H54 (cell line): Measurements from ENCODE around the gene RPS6KA5.

Experiments
- DNase-seq: peaks from one replicate; pipeline ENCODE4 v3.0.0; 2011; ENCODE audit warnings: low spot score, mixed read lengths; ENCODE audit not compliant: insufficient read length
- FAIRE-seq: peaks from 3 replicates; lab custom pipeline; 2011; peaks lifted over from hg19 to GRCh38; lab: Jason Lieb, UNC
- POLR2A ChIP-seq: IDR thresholded peaks from 2 replicates; pipeline ENCODE4 v1.6.1; 2011; ENCODE audit warnings: low read depth, mild to moderate bottlenecking, low read length

RPS6KA5 gene

DNA sequence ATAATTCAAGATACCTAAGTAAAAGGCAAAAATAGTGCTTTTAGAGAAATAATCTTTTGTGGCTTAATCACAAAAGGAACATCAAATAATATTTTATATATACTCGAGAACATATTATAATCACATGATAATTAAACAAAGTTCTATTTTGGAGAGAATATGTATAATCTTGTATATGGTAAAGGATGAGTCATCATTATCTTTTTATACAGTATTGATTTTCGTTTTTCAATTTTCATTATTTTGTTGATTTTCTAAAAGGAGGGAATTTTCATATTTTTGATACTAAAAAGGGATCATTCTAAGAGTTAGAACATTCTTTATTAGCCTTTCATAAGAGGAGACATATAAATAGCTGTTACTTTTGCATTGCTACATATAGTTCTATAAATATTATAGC lies 166.9 kb downstream of the RPS6KA5 start:
- no peak for TF ChIP-seq POLR2A
- FAIRE-seq: no peak
- DNase-seq: no peak

- TF ChIP-seq POLR2A: no peak
- no peak for FAIRE-seq
- no peak for DNase-seq
These were observed 167.5 kb downstream of the RPS6KA5 start for GRCh38 chr14:90892970-90893369.

GRCh38 chr14:90891326-90891725 lies 169.1 kb downstream of the RPS6KA5 start:
- DNase-seq: no peak
- no peak for TF ChIP-seq POLR2A
- peak; percentile 15 for FAIRE-seq

- FAIRE-seq: peak; percentile 84
- DNase-seq: no peak
- TF ChIP-seq POLR2A: no peak
These were observed 170.0 kb downstream of the RPS6KA5 start for GRCh38 chr14:90890322-90891020.

- DNase-seq (no peak), FAIRE-seq (no peak)
- no peak for TF ChIP-seq POLR2A
These were observed 174.1 kb downstream of the RPS6KA5 start for GRCh38 chr14:90886297-90886815.

GRCh38 chr14:90883782-90884181 lies 176.7 kb downstream of the RPS6KA5 start:
- no peak for TF ChIP-seq POLR2A
- DNase-seq (no peak), FAIRE-seq (no peak)

DNA sequence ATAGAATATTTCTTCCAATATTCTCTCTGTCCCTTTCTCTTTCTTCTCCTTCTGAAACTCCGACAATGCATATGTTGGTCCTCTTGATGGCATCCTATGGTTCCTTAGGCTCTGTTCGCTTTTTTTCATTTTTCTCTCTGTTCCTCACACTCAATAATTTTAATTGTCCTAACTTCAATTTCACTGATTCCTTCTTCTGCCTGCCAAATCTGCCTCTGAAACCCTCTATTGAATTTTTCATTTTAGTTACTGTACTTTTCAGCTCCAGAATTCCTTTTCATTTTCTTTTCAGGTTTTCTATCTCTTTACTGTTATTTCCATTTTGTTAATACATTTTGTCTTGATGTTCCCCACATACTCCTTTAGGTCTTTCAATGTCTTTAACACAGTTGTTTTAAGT lies 177.2 kb downstream of the RPS6KA5 start:
- no peak for DNase-seq
- TF ChIP-seq POLR2A: no peak
- no peak for FAIRE-seq

DNA sequence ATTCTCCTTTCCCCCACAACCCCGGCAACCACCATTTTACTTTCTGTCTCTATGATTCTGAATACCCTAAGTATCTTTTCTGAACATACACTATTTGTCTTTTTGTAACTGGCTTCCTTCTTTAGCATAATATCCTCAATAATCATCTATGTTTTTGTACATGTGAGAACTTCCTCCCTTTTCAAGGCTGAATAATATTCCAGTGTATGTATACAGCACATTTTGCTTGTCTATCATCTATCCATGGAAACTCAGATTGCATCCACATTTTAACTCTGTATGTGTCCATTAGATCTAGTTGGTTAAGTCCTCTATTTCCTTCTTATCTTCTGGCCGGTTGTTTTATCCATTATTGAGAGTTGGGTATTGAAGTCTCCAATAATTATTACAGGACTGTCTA lies 180.2 kb downstream of the RPS6KA5 start:
- no peak for TF ChIP-seq POLR2A
- DNase-seq (no peak), FAIRE-seq (no peak)

DNA sequence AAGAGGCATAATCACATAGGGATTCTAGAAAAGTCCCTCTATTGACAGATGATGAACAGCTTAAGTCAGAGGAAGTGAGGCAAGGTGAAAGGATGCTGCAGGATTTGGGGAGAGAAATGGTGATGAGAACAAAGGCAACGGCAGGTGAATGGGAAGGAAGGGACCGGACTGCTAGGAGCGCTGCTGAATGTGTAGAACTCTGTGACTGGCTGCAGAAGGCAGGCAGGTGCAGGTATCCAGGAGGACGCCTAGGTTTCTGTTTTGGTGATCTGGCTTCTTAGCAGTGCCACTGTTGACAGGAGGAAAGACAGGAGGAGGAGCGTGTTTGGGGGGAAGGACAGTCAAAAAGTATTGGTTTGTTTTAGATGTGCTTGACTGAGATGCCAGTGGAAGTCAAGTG lies 185.8 kb downstream of the RPS6KA5 start:
- FAIRE-seq (no peak), DNase-seq (no peak)
- no peak for TF ChIP-seq POLR2A

GRCh38 chr14:90871605-90872233 lies 188.7 kb downstream of the RPS6KA5 start:
- FAIRE-seq (peak; percentile 100), DNase-seq (no peak)
- no peak for TF ChIP-seq POLR2A

- no peak for TF ChIP-seq POLR2A
- no peak for DNase-seq
- FAIRE-seq: no peak
These were observed 189.4 kb downstream of the RPS6KA5 start for GRCh38 chr14:90870950-90871604.

DNA sequence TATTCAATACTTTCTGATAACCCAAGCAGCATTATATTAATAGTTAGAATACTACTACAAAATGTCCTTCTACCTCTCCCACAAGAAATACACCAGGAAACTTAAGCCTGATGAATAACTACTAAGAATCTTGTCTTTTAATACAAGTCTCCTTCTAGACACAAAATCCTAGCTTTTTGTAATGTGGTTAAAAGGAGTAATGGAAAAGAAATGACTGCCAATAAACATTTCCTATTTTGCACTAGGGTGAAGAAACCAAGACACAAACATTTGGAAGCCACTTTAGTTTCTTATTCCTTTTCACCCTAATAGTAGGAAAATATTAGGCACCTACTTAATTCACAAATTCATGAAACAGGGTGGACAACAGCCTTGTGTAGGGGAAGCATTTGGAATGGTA lies 192.9 kb downstream of the RPS6KA5 start:
- DNase-seq (no peak), FAIRE-seq (peak; percentile 94)
- no peak for TF ChIP-seq POLR2A

- TF ChIP-seq POLR2A: no peak
- FAIRE-seq: no peak
- no peak for DNase-seq
These were observed 193.6 kb downstream of the RPS6KA5 start for GRCh38 chr14:90866833-90867232.

DNA sequence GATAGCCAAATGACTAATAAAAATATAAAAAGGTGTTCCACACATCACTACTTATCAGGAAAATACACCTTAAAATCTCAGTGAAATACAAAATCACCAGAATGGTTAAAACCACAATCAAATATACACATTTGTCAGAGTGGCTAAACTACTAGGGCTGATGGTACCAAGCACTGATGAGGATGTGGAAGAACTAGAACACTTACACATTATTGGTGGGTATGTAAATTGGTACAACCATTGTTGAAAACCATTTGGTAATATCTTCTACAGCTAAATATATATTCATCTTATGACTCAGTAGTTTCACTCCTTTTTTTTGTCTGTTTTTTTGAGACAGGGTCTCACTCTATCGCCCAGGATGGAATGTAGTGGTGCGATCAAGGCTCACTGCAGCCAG lies 195.7 kb downstream of the RPS6KA5 start:
- DNase-seq (no peak), FAIRE-seq (peak; percentile 86)
- no peak for TF ChIP-seq POLR2A
